ENCODE measurements around the gene PCBD2.
"Not testable (repeated sequence)": the region's sequence is repeated elsewhere in the genome, so short reads cannot be mapped to it uniquely, and the experiment has no call there.

PCBD2 gene

GRCh38 chr5:134910752-134911151 is 5.8 kb downstream of the PCBD2 start:
- not testable (repeated sequence) for DNase-seq

- no peak for DNase-seq
These were observed 6.6 kb downstream of the PCBD2 start for GRCh38 chr5:134911285-134912206.

- no peak for DNase-seq
These were observed 8.3 kb downstream of the PCBD2 start for GRCh38 chr5:134913254-134913653.

DNA sequence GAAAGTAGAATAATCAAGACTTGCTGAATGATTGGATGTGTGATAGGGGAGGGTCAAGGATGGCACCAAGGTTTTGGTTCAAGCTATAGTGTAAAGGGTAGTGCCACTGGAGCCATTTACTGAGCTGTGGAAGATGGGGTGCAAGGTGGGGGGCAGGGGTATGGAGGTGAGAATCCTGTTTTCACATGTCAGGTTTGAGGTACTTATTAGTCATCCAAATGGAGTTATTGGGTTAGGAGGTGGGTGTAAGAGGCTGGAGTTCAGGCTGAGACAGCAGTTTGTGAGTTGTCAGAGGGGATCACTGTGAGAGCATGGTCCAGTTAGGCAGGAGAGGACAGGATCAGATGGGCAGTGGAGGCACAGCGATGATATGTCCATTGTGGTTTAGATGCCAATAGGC is 8.9 kb downstream of the PCBD2 start:
- DNase-seq = no peak

GRCh38 chr5:134917070-134917815 is 12.3 kb downstream of the PCBD2 start:
- no peak for DNase-seq

DNA sequence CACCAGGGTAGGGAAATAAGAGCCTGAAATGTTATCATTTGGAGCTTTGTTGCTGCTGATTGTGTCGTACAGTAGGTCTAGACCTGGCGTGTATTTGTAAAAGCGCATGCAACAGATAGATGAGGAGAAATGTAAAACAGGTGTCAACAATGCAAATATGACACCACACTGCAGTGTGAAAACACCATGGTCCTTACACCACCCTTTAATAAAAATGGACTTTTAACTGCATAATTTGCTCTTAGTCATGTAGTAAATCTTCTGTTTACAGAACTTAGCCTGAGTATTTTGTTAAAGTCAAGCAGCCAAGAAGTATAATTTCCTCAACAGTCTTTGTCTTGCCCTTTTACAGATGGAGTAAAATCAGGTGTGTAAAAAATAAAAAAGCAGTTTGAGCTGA is 13.9 kb downstream of the PCBD2 start:
- no peak for DNase-seq

GRCh38 chr5:134920848-134921575 is 16.1 kb downstream of the PCBD2 start:
- no peak for DNase-seq

- DNase-seq = no peak
These were observed 27.6 kb downstream of the PCBD2 start for GRCh38 chr5:134932508-134932907.

GRCh38 chr5:134934202-134934601 is 29.3 kb downstream of the PCBD2 start:
- no peak for DNase-seq

- DNase-seq = no peak
These were observed 31.0 kb downstream of the PCBD2 start for GRCh38 chr5:134935711-134936602.

DNA sequence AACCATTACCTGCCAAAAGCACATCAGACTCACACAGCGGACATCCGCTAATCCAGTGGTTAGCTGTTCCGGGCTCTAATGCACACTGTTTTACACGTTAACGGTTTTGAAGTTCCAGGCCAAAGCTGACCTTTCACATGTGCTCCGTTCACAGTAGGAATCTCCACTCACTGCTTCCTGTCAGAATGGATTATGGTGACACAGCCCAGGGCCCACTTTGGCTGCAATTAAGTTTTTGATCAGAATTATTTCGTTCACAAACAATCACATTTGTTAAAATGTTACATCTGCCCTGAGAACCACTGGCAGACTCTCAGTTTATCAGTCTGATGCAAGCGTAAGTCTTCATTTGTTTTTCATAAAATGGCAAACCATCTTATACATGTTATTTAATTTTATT is 32.6 kb downstream of the PCBD2 start:
- DNase-seq = no peak

GRCh38 chr5:134938030-134938429 is 33.1 kb downstream of the PCBD2 start:
- no peak for DNase-seq

- DNase-seq = no peak
These were observed 34.6 kb downstream of the PCBD2 start for GRCh38 chr5:134939500-134939899.

DNA sequence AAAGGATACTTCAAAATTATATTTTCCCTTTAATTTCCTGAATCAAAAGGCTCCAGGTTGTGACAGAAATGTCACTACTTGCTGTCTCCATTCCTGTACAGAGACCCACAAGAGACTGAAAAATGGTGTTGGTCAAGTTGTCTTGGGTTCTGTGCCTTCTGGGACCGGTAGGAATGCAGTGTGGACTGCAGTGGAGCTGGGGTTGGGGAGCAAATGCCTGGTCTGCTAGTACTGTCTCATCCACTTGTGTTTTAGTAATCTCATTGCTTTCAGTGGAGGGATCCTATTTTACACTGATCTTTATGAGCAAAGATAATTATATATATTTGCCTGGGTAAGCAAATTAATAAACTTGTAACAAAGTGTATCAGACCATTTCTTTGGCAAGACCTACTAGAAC is 38.6 kb downstream of the PCBD2 start:
- no peak for DNase-seq

DNA sequence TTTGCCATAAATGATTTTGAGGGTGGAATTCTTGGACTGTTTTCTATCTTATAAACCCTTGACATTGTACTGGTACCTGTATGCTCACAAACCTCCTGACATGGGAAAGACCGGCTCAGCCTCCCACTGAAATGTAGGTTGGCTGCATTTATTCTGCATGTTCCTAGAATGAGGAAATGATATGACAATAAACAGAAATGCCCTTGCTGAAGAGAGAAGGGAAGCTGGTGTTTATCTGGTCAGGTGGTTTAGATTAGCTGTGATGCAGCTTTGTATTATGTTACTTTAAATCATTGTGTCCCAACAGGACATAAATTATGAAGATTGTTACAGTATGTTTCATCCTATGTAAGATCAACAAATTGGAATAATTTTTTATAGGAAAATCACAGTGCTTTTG is 39.7 kb downstream of the PCBD2 start:
- DNase-seq = no peak

- DNase-seq = no peak
These were observed 40.1 kb downstream of the PCBD2 start for GRCh38 chr5:134945041-134945440.

GRCh38 chr5:134948911-134949310 is 44.0 kb downstream of the PCBD2 start:
- DNase-seq = no peak

DNA sequence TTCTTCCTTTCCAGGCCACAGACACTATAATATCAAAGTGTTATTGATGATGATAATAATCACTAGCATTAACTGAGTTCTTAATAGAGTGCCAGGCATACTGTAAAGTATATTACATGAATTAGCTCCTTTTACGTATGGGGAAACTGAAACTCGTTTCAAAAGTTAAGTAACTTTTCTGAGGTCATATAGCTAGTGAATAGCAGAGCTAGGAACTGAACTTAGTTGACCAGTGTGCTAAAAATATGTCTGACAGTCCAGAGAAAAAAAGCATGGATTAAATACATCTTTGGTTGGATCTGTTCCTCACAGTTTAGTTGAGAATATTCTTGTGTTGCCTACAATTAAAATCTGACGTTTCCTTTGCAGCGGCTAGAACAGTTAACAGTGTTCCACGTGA is 44.4 kb downstream of the PCBD2 start:
- no peak for DNase-seq

GRCh38 chr5:134957920-134958608 is 53.1 kb downstream of the PCBD2 start:
- DNase-seq = no peak

GRCh38 chr5:134958755-134959154 is 53.8 kb downstream of the PCBD2 start:
- no peak for DNase-seq

GRCh38 chr5:134963098-134963497 is 58.2 kb downstream of the PCBD2 start:
- no peak for DNase-seq

Data from stimulated activated CD4-positive, alpha-beta T cell treated with anti-CD3 and anti-CD28 coated beads, Interleukin-4, amount 100 ng/mL, for 1 hour (primary cell).